Panc1 (cell line): ENCODE data around the gene HDGFL2.

Source experiments
- CTCF ChIP-seq: fragments of 450-650 bp; IDR thresholded peaks from 2 replicates; pipeline ENCODE4 v1.5.1; 2017; ENCODE audit warnings: mild to moderate bottlenecking
- POLR2AphosphoS5 ChIP-seq: IDR thresholded peaks from 2 replicates; pipeline ENCODE4 v1.6.1; 2012; ENCODE audit warnings: mild to moderate bottlenecking, low read depth, low read length, moderate library complexity

GRCh38 chr19:4550479-4551050 lies 78.5 kb downstream of the HDGFL2 start:
- TF ChIP-seq POLR2AphosphoS5, result no peak
- no peak for TF ChIP-seq CTCF
